Activated B cell treated with CpG ODN at 0.5 μM for 24 hours (primary cell): Measurements from ENCODE around the gene ITGB2. TPM values are rescaled to one million over a fixed set of nuclear protein-coding genes. Genes with fewer than 3 reads are reported as not detected.

Experiments
- ATAC-seq: fragments of 200-7000 bp; cut with Tn5 transposase; one replicate; pipeline ENCODE4 v1.10.0; 2021; ENCODE audit warnings: low read depth, mild to moderate bottlenecking, moderate library complexity
- CTCF ChIA-PET: fragments of 350-600 bp; sonication (Branson Sonifier 250); formaldehyde crosslinking; loops from one replicate; lab custom pipeline; 2021; ENCODE audit warnings: antibody characterized with exemption; lab: Charles Lee
- POLR2A ChIA-PET: fragments of 350-600 bp; sonication (Branson Sonifier 250); formaldehyde crosslinking; loops from one replicate; lab custom pipeline; 2021; ENCODE audit warnings: antibody characterized with exemption; lab: Charles Lee
- DNase-seq: peaks from one replicate; pipeline ENCODE4 v3.0.0; 2022
- H3K27ac Mint-ChIP-seq: one replicate; pipeline ENCODE4 v1.8.0; 2020; ENCODE audit warnings: mixed read lengths
- H3K27me3 Mint-ChIP-seq: one replicate; pipeline ENCODE4 v1.8.0; 2021; ENCODE audit warnings: mixed read lengths
- H3K36me3 Mint-ChIP-seq: one replicate; pipeline ENCODE4 v1.8.0; 2021; ENCODE audit warnings: low read depth, mixed read lengths
- H3K4me1 Mint-ChIP-seq: one replicate; pipeline ENCODE4 v1.8.0; 2021; ENCODE audit warnings: mixed read lengths
- H3K4me3 Mint-ChIP-seq: one replicate; pipeline ENCODE4 v1.8.0; 2020; ENCODE audit warnings: mild to moderate bottlenecking, mixed read lengths
- H3K9me3 Mint-ChIP-seq: one replicate; pipeline ENCODE4 v1.8.0; 2020; ENCODE audit warnings: mixed read lengths
- intact Hi-C: fragments of 100-400 bp; cut with micrococcal nuclease; formaldehyde crosslinking; loops from one replicate; pipeline ENCODE4 v1.15.1; 2024
- total RNA-seq: library from RNA; stranded (reverse); gene quantifications from 2 replicates; pipeline ENCODE4 v1.2.3, GENCODE V29; 2022
- TF ChIP-seq, protein P1 (sequence below): fragments of 200-600 bp; IDR thresholded peaks from one replicate; pipeline ENCODE4 v1.8.0; 2022; ENCODE audit warnings: antibody characterized with exemption, mild to moderate bottlenecking

ITGB2 gene
- total RNA-seq, 1 donor from 2014 or later: 124 TPM

- ChIA-PET POLR2A (no interaction called here), CTCF (interaction anchor here (0.7 to 12.2 kb wide), 3 partner anchors 180 to 438 kb away, joined by 5 to 224 read pairs (median 218); no protein-coding TSS in a partner anchor)
- Mint-ChIP-seq H3K27ac (no peak overlapping the region), H3K36me3 (peaks cover 45% of the 10 kb centered on the region), H3K9me3 (no peaks in the 10 kb centered on the region), H3K4me1 (peaks cover 38% of the 10 kb centered on the region), H3K4me3 (no peak overlapping the region), H3K27me3 (no peaks in the 10 kb centered on the region)
- TF ChIP-seq, protein P1, sequence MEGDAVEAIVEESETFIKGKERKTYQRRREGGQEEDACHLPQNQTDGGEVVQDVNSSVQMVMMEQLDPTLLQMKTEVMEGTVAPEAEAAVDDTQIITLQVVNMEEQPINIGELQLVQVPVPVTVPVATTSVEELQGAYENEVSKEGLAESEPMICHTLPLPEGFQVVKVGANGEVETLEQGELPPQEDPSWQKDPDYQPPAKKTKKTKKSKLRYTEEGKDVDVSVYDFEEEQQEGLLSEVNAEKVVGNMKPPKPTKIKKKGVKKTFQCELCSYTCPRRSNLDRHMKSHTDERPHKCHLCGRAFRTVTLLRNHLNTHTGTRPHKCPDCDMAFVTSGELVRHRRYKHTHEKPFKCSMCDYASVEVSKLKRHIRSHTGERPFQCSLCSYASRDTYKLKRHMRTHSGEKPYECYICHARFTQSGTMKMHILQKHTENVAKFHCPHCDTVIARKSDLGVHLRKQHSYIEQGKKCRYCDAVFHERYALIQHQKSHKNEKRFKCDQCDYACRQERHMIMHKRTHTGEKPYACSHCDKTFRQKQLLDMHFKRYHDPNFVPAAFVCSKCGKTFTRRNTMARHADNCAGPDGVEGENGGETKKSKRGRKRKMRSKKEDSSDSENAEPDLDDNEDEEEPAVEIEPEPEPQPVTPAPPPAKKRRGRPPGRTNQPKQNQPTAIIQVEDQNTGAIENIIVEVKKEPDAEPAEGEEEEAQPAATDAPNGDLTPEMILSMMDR: no peak
- ATAC-seq (no peak), DNase-seq (no peak)
- intact Hi-C loops: loop anchor here (1.0 to 10.0 kb wide), 4 partner anchors 180 to 491 kb away; no protein-coding TSS in a partner anchor
These were observed 27.9 kb upstream of the ITGB2 start for GRCh38 chr21:44948426-44949120.

- TF ChIP-seq, protein P1: no peak
- Mint-ChIP-seq H3K27me3 (no peaks in the 10 kb centered on the region), H3K9me3 (no peaks in the 10 kb centered on the region), H3K4me3 (no peak overlapping the region), H3K4me1 (peaks cover 42% of the 10 kb centered on the region), H3K36me3 (peaks cover 48% of the 10 kb centered on the region), H3K27ac (no peak overlapping the region)
- ChIA-PET POLR2A (no interaction called here), CTCF (interaction anchor here (0.7 to 12.2 kb wide), 4 partner anchors 147 to 437 kb away, joined by 4 to 224 read pairs (median 112); no protein-coding TSS in a partner anchor)
- intact Hi-C loops: loop anchor here (10.0 kb wide), 1 partner anchor 347 kb away; no protein-coding TSS in a partner anchor
- ATAC-seq (no peak), DNase-seq (no peak)
These were observed 27.2 kb upstream of the ITGB2 start for GRCh38 chr21:44947930-44948331.

DNA sequence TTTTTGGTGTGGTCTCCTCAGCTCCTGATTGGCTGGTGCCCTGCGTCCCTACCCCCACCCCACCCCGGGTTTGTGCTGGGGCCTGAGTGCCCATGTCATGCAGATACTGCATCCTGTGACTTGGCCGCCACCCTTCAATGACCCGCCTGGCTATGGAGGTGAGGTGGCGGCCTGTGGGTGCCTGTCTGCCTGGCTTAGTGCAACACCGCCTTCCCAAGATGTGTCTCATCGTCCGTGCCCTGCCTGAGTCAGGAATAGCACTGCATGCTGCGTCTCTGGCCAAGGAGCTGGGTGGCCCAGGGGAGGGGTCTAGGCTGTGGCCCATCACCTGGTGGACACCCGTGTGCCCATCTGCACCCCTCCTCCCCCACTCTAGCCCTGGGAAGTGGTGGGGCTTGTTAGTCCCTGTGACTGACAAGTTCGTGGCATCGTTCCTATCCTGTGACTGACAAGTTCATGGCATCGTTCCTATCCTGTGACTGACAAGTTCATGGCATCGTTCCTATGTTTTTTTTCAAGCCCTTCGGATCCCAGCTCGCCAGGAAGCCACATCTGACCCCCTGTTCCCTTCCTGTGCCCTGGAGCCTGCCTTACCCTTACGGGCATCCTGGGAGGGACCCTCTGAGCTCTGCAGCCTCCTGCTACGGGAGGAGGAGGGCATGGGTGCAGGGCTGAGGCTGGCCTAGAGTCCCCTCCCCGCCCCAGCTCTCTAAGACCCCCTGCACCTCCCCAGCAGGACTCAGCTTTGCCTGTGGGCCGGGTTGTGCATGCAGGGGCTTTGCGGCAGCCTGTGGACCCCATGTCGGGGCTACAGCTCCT, 26.6 kb upstream of the ITGB2 start:
- ATAC-seq (no peak), DNase-seq (no peak)
- POLR2A ChIA-PET: no interaction called here
- Mint-ChIP-seq H3K4me3 (no peak overlapping the region), H3K9me3 (no peaks in the 10 kb centered on the region), H3K27ac (no peak overlapping the region), H3K4me1 (peaks cover 42% of the 10 kb centered on the region), H3K36me3 (peaks cover 51% of the 10 kb centered on the region), H3K27me3 (no peaks in the 10 kb centered on the region)
- CTCF ChIA-PET: interaction anchor here (1.3 to 12.2 kb wide), 3 partner anchors 146 to 192 kb away, joined by 4 to 224 read pairs (median 218); no protein-coding TSS in a partner anchor
- TF ChIP-seq, protein P1: no peak
- intact Hi-C loops: loop anchor here (10.0 kb wide), 1 partner anchor 347 kb away; no protein-coding TSS in a partner anchor

DNA sequence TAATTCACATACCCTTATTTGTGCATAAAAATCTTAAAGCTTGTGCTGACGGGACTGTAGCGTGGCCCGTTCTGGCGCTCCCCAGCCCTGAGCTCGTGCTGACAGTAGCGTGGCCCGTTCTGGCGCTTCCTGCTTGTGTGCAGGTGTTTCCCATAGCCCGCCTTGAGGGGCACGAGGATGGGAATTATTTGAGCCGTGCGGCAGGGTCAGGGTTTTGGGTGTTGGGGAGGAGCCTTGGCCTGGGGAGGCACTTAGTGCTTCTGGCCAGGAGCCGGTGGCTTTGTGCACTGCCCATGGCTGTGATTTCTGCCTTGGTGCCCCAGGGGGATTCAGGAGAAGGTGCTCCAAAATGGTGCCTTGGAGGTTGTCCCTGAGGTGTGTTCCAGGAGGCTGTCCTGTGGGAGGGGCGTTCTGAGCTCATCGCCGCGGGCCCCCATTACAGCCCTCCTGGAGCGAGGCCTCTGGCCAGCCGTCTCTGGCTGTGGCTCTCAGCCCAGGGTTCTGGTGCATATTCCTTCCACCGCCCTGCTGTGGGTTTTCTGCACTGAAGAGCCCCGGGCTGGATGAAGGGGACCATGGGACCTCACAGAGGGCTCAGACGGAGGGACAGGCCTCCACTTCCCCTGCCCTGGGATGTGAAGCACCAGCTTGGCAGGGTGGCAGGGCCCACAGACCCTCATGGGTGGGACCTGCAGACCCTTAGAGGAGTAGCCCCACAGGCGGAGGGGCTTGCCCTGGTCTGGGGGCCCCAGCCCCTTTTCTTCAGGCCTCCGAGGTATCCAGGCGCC, 25.7 kb upstream of the ITGB2 start:
- DNase-seq (no peak), ATAC-seq (no peak)
- no peaks in the 10 kb centered on the region for H3K9me3 Mint-ChIP-seq
- H3K4me3 Mint-ChIP-seq: no peak overlapping the region
- peaks cover 53% of the 10 kb centered on the region for H3K36me3 Mint-ChIP-seq
- H3K4me1 Mint-ChIP-seq: peaks cover 45% of the 10 kb centered on the region
- intact Hi-C loops: loop anchor here (10.0 kb wide), 1 partner anchor 348 kb away; no protein-coding TSS in a partner anchor
- no peaks in the 10 kb centered on the region for H3K27me3 Mint-ChIP-seq
- CTCF ChIA-PET: interaction anchor here (1.3 to 12.2 kb wide), 3 partner anchors 145 to 192 kb away, joined by 4 to 224 read pairs (median 218); no protein-coding TSS in a partner anchor
- TF ChIP-seq, protein P1: no peak
- H3K27ac Mint-ChIP-seq: no peak overlapping the region
- POLR2A ChIA-PET: no interaction called here
